HG03457 (cell line): ENCODE measurements around the gene AP4B1.

Source experiments
- ATAC-seq: cut with Tn5 transposase; IDR thresholded peaks from one replicate; pipeline ENCODE4 v1.9.1; 2021; ENCODE audit warnings: moderate number of reproducible peaks; ENCODE audit not compliant: unreplicated experiment

Gene AP4B1

GRCh38 chr1:113895961-113896360, 8.6 kb downstream of the AP4B1 start:
- ATAC-seq = no peak

DNA sequence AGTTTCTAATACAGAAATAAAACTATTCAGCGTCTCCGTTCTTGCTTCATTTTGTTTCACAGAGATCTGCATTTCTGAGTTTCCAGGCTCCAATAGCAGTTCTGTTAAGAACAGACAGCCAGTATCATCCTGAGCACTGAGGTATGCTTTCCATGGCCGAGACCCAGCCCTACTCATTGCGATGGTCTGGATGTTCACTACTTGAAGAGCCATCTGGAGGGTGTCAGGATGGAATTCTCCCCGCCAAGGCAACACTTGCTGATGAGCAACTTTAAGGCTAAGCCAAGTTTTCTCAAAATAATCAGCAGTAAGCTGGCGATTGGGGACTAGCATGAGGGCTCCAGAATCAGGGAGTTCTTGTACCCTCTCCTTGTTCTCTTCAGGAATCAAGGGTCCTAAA, 9.5 kb downstream of the AP4B1 start:
- ATAC-seq = no peak

- ATAC-seq = no peak
Observed at GRCh38 chr1:113893267-113893666, 11.3 kb downstream of the AP4B1 start.

DNA sequence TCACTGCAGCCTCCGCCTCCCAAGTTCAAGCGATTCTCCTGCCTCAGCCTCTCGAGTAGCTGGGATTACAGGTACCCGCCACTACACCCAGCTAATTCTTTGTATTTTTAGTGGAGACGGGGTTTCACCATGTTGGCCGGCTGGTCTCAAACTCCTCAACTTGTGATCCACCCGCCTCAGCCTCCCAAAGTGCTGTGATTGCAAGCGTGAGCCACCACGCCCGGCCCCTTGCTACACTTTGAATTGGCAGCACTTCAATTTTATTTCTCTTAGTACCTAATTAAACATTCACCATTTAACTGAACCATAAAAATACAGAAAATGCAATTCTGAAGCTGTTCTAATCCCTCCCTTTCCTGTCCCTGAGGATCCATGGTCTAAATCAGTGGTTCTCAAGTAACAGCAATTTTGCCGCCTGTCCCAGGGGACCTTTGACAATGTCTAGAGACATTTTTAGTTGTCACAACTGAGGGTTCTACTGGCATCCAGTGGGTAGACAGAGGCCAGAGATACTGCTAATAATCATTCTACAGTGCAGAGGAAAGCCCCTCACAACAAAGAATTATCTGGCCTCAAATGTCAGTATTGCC, 12.9 kb downstream of the AP4B1 start:
- ATAC-seq = no peak

- ATAC-seq = no peak
Observed at GRCh38 chr1:113890816-113891215, 13.8 kb downstream of the AP4B1 start.

DNA sequence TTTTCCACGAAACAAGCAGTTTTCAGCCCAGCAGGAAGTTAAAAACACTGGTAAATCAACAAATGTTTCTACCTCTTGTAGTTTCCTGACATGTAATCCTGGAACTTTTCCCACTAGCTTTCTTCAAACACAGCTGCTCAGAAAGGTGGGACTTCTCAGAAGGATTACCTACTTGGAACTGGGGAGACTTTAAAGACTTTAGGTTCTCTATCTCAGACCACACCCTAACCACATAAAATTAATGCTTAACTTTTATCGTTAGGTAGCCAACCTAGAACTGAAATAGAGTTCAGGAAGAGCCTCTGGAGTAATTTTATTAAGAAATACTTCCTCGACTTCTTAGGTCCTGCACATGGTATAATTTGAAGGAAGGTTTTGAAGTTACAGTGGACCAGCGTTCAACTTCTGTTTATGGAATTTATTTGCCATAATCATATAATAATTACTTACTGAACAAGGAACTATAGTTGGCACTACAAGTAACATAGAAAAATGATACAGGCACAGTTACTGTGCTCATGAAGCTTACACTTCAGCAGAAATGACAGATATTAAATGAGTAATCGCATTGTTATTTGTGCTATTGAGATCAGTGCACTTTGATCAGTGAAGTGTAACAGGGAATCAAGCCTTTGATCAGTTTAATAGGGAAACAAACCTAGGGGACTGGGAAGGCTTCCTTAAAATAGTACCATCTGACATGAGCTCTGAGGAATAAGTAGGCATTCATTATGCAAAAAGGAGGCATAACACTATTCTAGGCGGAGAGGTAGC, 17.0 kb downstream of the AP4B1 start, which contains the start of gene BCL2L15:
Gene BCL2L15, minus strand, starts transcription at position 180 of the 774 bp plus-strand sequence. CDS start 206 bp downstream, outside the sequence.
- ATAC-seq = no peak

DNA sequence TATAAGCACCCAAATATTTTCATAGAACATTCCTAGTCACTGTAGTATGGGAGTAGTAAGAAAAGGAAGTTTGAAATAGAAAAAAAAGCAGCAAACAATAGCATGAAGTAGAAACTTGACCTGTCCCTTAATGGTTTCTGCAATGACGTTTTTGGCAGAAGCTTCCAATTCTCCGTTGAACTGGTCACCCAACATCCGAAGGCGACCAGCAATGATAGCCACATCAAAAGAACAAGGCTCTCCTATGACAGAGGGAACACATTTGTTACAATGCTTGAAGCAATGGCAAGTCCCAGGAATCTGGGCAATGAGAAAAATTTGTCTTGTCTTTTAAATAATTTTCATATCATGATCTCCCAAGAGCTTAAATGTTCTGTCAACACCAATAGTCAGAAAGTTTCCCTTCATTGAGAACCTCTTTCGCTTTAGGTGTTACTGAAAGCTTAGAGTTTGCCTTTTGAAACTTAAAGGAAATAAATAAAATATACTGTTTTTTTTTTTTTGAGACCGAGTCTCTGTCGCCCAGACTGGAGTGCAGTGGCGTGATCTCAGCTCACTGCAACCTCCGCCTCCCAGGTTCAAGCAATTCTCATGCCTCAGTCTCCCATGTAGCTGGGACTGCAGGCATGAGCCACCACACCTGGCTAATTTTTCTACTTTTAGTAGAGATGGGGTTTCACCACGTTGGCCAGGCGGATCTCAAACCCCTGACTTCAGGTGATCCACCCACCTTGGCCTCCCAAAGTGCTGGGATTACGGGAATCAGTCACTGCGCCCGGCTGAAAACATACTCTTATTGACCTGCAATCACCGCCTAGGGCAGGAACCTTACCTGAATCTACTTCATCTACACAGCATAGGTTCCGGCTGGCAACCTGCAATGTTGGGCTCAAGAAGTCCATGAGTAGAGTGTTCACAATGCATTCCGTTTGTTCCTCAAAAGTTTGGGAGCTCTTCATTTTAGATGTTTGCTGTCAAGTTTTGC, 17.9 kb downstream of the AP4B1 start:
- ATAC-seq = no peak

DNA sequence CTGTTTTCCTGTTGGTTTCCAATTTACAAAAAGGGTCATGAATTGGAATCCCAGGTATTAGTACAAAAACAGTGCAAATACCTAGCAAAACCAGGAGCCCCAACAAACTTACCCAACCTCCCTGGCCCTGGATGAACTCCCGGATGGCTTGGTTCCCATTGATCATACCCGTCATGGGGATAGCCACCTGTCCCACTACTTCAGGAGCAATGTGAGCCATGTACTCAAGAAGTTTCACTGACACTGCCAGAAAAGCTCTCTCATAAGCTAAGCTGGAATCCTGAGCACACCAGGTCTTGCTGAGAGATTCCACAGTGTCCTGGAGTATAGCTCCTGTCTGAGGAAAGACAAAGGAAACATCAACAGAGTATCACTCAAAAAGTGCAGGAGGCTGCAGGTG, 22.9 kb downstream of the AP4B1 start:
- ATAC-seq = no peak

GRCh38 chr1:113879739-113880038, 24.9 kb downstream of the AP4B1 start:
- ATAC-seq = no peak

DNA sequence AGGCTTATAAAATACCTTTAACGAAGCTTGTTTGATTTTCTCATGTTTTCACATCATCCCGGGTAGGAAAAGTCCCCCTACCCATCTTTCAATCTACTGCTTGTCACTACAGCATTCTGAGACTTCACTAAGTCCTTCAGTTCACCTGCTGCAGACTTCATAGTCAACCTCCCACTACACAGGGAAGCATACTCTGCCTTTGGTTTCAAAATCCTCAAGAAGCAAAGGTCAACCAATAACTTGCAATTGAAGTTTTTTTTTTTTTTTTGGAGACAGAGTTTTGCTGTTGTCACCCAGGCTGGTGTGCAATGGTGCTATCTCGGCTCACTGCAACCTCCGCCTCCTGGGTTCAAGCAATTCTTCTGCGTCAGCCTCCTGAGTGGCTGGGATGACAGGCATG, 28.4 kb downstream of the AP4B1 start:
- ATAC-seq = no peak

GRCh38 chr1:113875714-113876113, 28.9 kb downstream of the AP4B1 start:
- ATAC-seq = peak; percentile 38

DNA sequence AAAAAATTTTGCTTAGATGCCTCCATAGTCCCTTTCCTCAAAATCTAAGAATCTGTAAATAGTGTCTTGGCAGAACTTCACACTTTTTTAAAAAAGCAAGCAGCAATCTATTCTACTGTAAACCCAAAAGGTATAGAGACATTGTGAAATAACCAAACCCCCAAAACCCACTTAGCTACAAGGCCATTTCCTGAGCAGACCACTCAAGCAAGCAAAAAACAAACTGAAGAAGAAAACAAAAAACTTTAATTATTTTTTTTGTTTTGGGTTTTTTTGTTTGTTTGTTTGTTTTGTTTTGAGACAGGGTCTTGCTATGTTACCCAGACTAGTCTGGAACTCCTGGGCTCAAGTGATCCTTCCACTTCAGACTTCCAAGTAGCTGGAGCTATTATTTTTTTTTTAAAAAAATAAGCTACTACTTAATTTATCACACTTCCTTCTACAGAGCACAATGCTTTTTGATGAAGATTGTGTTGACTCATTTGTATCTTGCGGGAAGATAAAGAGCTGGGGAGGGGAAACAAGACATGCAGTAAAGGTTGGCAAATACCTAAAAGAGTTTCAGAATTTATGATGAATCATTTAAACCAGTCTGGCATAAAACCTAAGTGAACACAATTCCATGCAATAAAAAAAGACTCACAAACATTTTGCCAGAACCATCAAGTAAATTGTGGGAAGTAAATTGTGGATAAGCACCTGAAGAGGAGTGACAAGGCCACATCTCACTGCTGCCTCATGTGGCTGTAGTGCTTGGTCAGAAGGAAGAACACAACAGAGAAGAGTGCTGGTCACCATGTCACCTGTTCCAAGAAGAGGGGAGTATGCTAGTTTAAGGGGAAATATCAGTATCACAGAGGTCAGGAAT, 30.4 kb downstream of the AP4B1 start:
- ATAC-seq = no peak

DNA sequence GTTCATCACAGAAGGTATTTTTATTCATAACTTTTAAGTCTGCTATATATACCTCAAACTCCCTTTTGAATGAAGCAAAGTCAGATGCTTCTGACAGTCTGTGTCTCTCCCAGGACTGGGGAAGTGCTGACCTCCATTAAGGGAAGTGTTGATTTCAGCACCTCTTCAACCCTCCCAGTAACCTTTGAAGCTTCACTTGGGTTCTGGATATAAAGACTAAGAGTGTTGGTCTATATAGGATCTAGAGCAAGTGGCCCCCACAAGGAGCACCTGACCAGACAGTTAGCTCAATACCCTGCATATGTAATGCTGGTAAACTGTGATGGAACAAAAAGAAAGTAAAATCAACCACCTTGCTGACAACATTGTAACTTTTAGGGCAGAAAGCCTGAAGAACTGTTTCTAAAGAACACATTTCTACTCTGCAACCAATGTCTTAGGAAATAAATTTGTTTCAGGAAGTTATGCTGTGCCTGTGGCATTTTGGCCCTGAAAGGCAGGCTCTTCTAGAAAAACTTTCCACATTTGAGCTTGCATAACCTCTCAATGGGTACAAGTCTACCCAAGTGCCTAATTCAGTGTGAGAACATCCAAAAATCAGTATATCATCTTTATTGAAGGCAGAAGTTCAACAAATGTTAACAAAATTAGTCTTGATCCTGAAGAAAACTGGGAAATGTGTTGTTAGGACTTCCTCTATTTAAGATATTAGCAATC, 32.2 kb downstream of the AP4B1 start:
- no peak for ATAC-seq

- ATAC-seq = peak; percentile 84
Observed at GRCh38 chr1:113871597-113872113, 32.9 kb downstream of the AP4B1 start, which contains the start of gene PTPN22. PTPN22 (minus strand) TSS chr1:113871712.

DNA sequence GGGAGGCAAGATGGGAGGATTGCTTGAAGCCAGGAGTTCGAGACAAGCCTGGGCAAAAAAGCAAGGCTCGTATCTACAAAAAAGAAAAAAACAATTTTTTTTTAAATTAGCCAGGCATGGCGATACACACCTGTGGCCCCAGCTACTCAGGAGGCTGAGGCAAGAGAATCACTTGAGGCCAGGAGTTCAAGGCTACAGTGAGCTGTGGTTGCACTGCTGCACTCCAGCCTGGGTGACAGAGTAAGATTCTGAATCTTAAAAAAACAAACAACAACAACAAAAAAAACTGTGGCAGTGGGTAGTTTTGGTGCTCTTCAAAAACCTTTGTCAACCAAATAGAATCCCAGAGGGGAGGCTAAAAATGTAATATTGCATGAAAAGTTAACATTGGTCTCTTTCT, 33.8 kb downstream of the AP4B1 start:
- ATAC-seq = no peak

- ATAC-seq = no peak
Observed at GRCh38 chr1:113868387-113869083, 36.1 kb downstream of the AP4B1 start.

DNA sequence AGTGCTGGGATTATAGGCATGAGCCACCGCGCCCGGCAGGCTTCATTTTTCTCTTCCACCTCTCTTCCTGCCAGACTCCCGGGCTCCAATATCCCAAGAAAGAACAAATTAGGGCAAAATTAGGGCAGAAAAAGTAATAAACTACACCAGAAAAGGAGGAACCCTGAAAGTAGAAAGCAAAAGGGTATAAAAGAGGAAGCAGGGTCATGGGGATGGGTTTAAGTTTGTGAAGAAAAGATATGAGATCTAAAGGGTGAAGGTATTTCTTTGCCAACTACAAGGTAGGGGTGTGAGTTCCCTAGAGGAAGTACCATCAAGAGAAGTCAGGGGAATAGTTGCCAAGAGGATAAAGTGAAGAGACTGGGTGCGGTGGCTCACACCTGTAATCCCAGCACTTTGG, 43.0 kb downstream of the AP4B1 start:
- no peak for ATAC-seq

DNA sequence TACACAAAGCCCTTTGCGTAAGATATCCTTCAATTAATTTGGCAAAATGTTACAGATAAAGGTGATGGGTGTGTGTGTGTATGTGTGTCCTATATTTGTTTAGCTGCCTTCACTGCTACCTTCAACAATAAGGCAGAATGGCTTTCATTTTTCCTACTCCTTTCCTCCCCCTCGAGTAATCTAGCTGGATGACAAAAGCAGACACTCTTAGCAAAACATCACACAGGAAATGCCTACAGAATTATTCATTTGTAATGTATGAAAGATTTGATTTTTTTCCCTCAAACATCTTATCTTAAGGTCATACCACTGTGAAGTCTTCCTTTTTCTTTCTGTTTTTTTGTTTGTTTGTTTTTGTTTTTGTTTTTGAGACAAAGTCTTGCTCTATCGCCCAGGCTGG, 43.7 kb downstream of the AP4B1 start:
- no peak for ATAC-seq
